GM19467 (cell line): ENCODE results near the gene GPR158.

Source experiments
- ATAC-seq: cut with Tn5 transposase; IDR thresholded peaks from one replicate; pipeline ENCODE4 v1.9.1; 2021; ENCODE audit warnings: mild to moderate bottlenecking, moderate library complexity; ENCODE audit not compliant: unreplicated experiment

The GPR158 gene

GRCh38 chr10:25384618-25385017, 209.8 kb downstream of the GPR158 start:
- ATAC-seq: no peak

- ATAC-seq: no peak
Observed at GRCh38 chr10:25388188-25388861, 213.5 kb downstream of the GPR158 start.

- ATAC-seq: no peak
Observed at GRCh38 chr10:25388862-25389206, 214.0 kb downstream of the GPR158 start.

GRCh38 chr10:25390733-25391132, 215.9 kb downstream of the GPR158 start:
- ATAC-seq: no peak

- ATAC-seq: no peak
Observed at GRCh38 chr10:25392132-25392531, 217.3 kb downstream of the GPR158 start.

GRCh38 chr10:25393621-25394020, 218.8 kb downstream of the GPR158 start:
- ATAC-seq: no peak

GRCh38 chr10:25398680-25399079, 223.9 kb downstream of the GPR158 start:
- no peak for ATAC-seq

- no peak for ATAC-seq
Observed at GRCh38 chr10:25405871-25406270, 231.1 kb downstream of the GPR158 start.

- no peak for ATAC-seq
Observed at GRCh38 chr10:25417611-25418010, 242.8 kb downstream of the GPR158 start.

GRCh38 chr10:25425776-25426175, 251.0 kb downstream of the GPR158 start:
- ATAC-seq: no peak

- no peak for ATAC-seq
Observed at GRCh38 chr10:25436431-25436830, 261.6 kb downstream of the GPR158 start.

- ATAC-seq: no peak
Observed at GRCh38 chr10:25441270-25441669, 266.5 kb downstream of the GPR158 start.

- no peak for ATAC-seq
Observed at GRCh38 chr10:25444266-25444665, 269.5 kb downstream of the GPR158 start.

- ATAC-seq: no peak
Observed at GRCh38 chr10:25451401-25451800, 276.6 kb downstream of the GPR158 start.

- ATAC-seq: no peak
Observed at GRCh38 chr10:25453619-25454018, 278.8 kb downstream of the GPR158 start.

GRCh38 chr10:25455980-25456567, 281.3 kb downstream of the GPR158 start:
- ATAC-seq: no peak

- ATAC-seq: no peak
Observed at GRCh38 chr10:25457552-25457951, 282.8 kb downstream of the GPR158 start.

GRCh38 chr10:25465582-25466372, 291.0 kb downstream of the GPR158 start:
- no peak for ATAC-seq

GRCh38 chr10:25467881-25468280, 293.1 kb downstream of the GPR158 start:
- ATAC-seq: no peak

- no peak for ATAC-seq
Observed at GRCh38 chr10:25481467-25481866, 306.7 kb downstream of the GPR158 start.

GRCh38 chr10:25483999-25484398, 309.2 kb downstream of the GPR158 start:
- ATAC-seq: no peak

GRCh38 chr10:25487266-25487665, 312.5 kb downstream of the GPR158 start:
- no peak for ATAC-seq
